GM10266 (cell line): Measurements from ENCODE around the gene AVPR2.

Source experiments
- DNase-seq: peaks from one replicate; pipeline ENCODE4 v3.0.0; 2012; ENCODE audit errors: extremely low spot score
- CTCF ChIP-seq: IDR thresholded peaks from 2 replicates; pipeline ENCODE4 v1.5.1; 2012; ENCODE audit warnings: mild to moderate bottlenecking, low read depth; ENCODE audit not compliant: control insufficient read depth, insufficient read depth; ENCODE audit errors: missing control alignments

The AVPR2 gene

DNA sequence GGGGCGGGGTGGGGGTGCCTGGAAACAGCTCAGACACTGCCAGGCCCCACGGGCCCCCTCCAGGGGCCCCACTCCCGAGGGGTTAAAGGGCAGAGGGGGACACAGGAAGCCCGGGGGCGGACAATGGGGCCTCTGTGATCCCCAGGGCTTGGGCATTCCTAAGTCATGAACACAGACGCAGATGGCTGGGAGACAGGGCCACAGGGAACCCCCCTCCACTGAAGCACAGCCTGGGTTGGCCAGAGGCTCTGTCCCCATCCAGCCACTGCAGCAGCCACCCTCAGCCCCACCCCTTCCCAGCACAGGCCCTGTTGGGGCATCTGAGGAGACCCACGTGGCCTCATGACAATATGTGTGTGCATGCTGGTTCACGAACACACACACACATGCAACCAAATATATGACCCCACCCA is 22.4 kb upstream of the AVPR2 start:
- no peak for TF ChIP-seq CTCF
- no peak for DNase-seq

- TF ChIP-seq CTCF: no peak
- no peak for DNase-seq
Measured at GRCh38 chrX:153882557-153882956, 21.9 kb upstream of the AVPR2 start.

DNA sequence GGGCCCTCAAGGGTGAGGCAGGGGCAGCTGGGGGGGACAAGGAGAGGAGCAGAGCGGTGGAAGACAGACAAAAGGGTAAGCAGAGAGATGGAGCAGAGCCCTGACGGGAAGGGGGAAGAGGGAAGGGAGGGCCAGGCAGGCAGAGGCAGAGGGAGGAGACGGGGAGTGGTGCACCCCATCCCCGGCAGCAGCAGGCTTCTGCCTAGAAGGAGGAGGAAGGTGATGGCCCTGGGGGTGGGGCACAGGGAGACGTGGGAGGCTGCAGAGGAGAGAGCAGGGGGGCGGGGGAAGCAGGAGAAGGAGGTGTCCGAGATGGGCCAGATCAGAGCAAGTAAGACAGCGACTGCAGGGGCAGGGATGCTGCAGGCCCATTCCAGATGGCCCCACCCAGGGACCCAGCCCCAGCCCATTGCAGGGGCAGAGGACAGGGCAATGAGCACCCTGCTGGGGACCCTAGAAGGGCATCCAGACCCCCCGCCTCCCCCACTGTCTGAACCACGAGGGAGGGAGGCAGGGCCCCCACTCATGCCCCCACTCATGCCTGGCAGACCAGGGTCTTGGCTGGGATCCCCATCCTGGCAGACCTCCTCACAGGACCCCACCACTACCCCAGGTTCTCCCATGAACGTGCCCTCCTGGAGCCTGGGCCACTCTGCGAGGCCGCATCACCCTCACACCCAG is 21.2 kb upstream of the AVPR2 start:
- no peak for DNase-seq
- no peak for TF ChIP-seq CTCF

- no peak for TF ChIP-seq CTCF
- no peak for DNase-seq
Measured at GRCh38 chrX:153884136-153884535, 20.3 kb upstream of the AVPR2 start.

DNA sequence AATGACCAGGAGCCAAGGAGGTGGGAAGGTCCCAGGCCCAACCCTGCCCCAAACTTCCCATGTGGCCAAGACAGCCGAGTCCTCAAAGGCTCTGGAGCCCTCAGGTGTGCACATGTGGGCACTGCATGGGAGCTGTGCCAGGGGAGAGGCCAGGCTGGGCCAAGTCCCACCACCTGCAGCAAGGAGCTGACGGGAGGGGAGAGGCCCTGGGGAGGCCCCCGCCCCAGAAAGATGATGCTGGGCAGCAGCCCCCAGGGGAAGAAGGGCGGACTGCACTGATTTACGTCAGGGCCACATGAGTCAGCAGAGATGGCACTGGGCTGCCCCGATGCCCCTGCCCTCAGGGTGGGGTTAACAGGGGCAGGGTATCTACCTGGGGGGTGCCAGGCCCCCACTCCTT is 19.9 kb upstream of the AVPR2 start:
- no peak for DNase-seq
- TF ChIP-seq CTCF: peak; percentile 19

- TF ChIP-seq CTCF: no peak
- DNase-seq: no peak
Measured at GRCh38 chrX:153885208-153885787, 19.2 kb upstream of the AVPR2 start.
